Measurements from ENCODE around the gene MYCBP.

DNA sequence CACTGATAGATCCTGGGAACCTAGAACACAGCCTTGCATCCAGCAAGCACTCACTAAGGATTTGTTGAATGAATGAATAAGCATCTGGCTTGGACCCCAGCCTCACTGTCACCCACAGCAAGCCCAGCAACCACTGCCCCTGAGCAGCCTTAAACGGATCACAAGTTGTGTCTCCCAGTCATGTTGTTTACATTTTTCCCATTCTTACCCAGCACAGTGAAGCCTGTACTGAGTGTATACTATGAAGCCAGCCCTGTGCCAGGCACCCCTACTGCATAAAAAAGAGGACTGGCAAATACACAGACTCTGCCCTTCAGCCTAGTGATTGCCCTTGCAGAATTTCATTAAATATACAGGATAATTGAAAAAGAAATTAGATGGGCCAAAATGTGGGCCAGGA lies 43.8 kb downstream of the MYCBP start:
- TF ChIP-seq POLR2AphosphoS5 (IDR thresholded peaks at IDR 0.05; ENCODE audit: low read depth, low read length), result no peak
- TF ChIP-seq, protein P1, sequence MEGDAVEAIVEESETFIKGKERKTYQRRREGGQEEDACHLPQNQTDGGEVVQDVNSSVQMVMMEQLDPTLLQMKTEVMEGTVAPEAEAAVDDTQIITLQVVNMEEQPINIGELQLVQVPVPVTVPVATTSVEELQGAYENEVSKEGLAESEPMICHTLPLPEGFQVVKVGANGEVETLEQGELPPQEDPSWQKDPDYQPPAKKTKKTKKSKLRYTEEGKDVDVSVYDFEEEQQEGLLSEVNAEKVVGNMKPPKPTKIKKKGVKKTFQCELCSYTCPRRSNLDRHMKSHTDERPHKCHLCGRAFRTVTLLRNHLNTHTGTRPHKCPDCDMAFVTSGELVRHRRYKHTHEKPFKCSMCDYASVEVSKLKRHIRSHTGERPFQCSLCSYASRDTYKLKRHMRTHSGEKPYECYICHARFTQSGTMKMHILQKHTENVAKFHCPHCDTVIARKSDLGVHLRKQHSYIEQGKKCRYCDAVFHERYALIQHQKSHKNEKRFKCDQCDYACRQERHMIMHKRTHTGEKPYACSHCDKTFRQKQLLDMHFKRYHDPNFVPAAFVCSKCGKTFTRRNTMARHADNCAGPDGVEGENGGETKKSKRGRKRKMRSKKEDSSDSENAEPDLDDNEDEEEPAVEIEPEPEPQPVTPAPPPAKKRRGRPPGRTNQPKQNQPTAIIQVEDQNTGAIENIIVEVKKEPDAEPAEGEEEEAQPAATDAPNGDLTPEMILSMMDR (IDR thresholded peaks at IDR 0.05), result no peak
- TF ChIP-seq TCF7L2 (IDR thresholded peaks at IDR 0.05; ENCODE audit: low read depth, low read length), result no peak
- TF ChIP-seq, protein P2, sequence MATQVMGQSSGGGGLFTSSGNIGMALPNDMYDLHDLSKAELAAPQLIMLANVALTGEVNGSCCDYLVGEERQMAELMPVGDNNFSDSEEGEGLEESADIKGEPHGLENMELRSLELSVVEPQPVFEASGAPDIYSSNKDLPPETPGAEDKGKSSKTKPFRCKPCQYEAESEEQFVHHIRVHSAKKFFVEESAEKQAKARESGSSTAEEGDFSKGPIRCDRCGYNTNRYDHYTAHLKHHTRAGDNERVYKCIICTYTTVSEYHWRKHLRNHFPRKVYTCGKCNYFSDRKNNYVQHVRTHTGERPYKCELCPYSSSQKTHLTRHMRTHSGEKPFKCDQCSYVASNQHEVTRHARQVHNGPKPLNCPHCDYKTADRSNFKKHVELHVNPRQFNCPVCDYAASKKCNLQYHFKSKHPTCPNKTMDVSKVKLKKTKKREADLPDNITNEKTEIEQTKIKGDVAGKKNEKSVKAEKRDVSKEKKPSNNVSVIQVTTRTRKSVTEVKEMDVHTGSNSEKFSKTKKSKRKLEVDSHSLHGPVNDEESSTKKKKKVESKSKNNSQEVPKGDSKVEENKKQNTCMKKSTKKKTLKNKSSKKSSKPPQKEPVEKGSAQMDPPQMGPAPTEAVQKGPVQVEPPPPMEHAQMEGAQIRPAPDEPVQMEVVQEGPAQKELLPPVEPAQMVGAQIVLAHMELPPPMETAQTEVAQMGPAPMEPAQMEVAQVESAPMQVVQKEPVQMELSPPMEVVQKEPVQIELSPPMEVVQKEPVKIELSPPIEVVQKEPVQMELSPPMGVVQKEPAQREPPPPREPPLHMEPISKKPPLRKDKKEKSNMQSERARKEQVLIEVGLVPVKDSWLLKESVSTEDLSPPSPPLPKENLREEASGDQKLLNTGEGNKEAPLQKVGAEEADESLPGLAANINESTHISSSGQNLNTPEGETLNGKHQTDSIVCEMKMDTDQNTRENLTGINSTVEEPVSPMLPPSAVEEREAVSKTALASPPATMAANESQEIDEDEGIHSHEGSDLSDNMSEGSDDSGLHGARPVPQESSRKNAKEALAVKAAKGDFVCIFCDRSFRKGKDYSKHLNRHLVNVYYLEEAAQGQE (IDR thresholded peaks at IDR 0.05; ENCODE audit: insufficient read depth in 1 of 2, low read depth in 2 of 2, low read length in 1 of 2), result no peak
- no peak for TF ChIP-seq SIN3A (IDR thresholded peaks at IDR 0.05; ENCODE audit: borderline replicate concordance, insufficient read depth, low read depth, low read length)
